ENCODE results near the gene MNX1.

MNX1 gene

GRCh38 chr7:157003756-157004520 lies 6.5 kb downstream of the MNX1 start:
- DNase-seq (ENCODE audit: low read depth in 4 of 4, low spot score in 1 of 4): no peak

GRCh38 chr7:157003445-157003755 lies 7.1 kb downstream of the MNX1 start:
- DNase-seq (ENCODE audit: low read depth in 4 of 4, low spot score in 1 of 4): no peak

GRCh38 chr7:157002819-157003421 lies 7.5 kb downstream of the MNX1 start:
- no peak for DNase-seq (ENCODE audit: low read depth in 4 of 4, low spot score in 1 of 4)

GRCh38 chr7:157001920-157002818 lies 8.3 kb downstream of the MNX1 start:
- no peak for DNase-seq (ENCODE audit: low read depth in 4 of 4, low spot score in 1 of 4)

- no peak for DNase-seq (ENCODE audit: low read depth in 4 of 4, low spot score in 1 of 4)
Measured at GRCh38 chr7:157000741-157001653, 9.5 kb downstream of the MNX1 start.

- DNase-seq (ENCODE audit: low read depth in 4 of 4, low spot score in 1 of 4): no peak
Measured at GRCh38 chr7:156999958-157000726, 10.3 kb downstream of the MNX1 start.

- no peak for DNase-seq (ENCODE audit: low read depth in 4 of 4, low spot score in 1 of 4)
Measured at GRCh38 chr7:156998988-156999957, 11.2 kb downstream of the MNX1 start.

- no peak for DNase-seq (ENCODE audit: low read depth in 4 of 4, low spot score in 1 of 4)
Measured at GRCh38 chr7:156994417-156994816, 16.0 kb downstream of the MNX1 start.

- no peak for DNase-seq (ENCODE audit: low read depth in 4 of 4, low spot score in 1 of 4)
Measured at GRCh38 chr7:156993925-156994235, 16.6 kb downstream of the MNX1 start.

- DNase-seq (ENCODE audit: low read depth in 4 of 4, low spot score in 1 of 4): no peak
Measured at GRCh38 chr7:156993021-156993924, 17.2 kb downstream of the MNX1 start.

GRCh38 chr7:156989766-156990535 lies 20.5 kb downstream of the MNX1 start:
- no peak for DNase-seq (ENCODE audit: low read depth in 4 of 4, low spot score in 1 of 4)

GRCh38 chr7:156988343-156989185 lies 21.9 kb downstream of the MNX1 start:
- no peak for DNase-seq (ENCODE audit: low read depth in 4 of 4, low spot score in 1 of 4)

GRCh38 chr7:156986378-156986777 lies 24.1 kb downstream of the MNX1 start:
- DNase-seq (ENCODE audit: low read depth in 4 of 4, low spot score in 1 of 4): no peak

- no peak for DNase-seq (ENCODE audit: low read depth in 4 of 4, low spot score in 1 of 4)
Measured at GRCh38 chr7:156985101-156985992, 25.1 kb downstream of the MNX1 start.

GRCh38 chr7:156984174-156984891 lies 26.1 kb downstream of the MNX1 start:
- DNase-seq (ENCODE audit: low read depth in 4 of 4, low spot score in 1 of 4): no peak
